Measurements from ENCODE around the gene NUSAP1.
"Not testable (repeated sequence)": the region's sequence is repeated elsewhere in the genome, so short reads cannot be mapped to it uniquely, and the experiment has no call there.

Gene NUSAP1

GRCh38 chr15:41331833-41332193 is 868 bp upstream of the NUSAP1 start:
- DNase-seq (ENCODE audit: low read depth in 2 of 3, low spot score in 1 of 3), result no peak

GRCh38 chr15:41333026-41333562 is 413 bp downstream of the NUSAP1 start:
- DNase-seq (ENCODE audit: low read depth in 2 of 3, low spot score in 1 of 3), result no peak

- no peak for DNase-seq (ENCODE audit: low read depth in 2 of 3, low spot score in 1 of 3)
Measured at GRCh38 chr15:41334293-41335120, 1.8 kb downstream of the NUSAP1 start.

GRCh38 chr15:41336549-41336948 is 3.9 kb downstream of the NUSAP1 start:
- no peak for DNase-seq (ENCODE audit: low read depth in 2 of 3, low spot score in 1 of 3)

GRCh38 chr15:41337047-41337446 is 4.4 kb downstream of the NUSAP1 start:
- no peak for DNase-seq (ENCODE audit: low read depth in 2 of 3, low spot score in 1 of 3)

GRCh38 chr15:41337631-41338522 is 5.2 kb downstream of the NUSAP1 start:
- DNase-seq (ENCODE audit: low read depth in 2 of 3, low spot score in 1 of 3), result no peak

- DNase-seq (ENCODE audit: low read depth in 2 of 3, low spot score in 1 of 3), result no peak
Measured at GRCh38 chr15:41340189-41340695, 7.6 kb downstream of the NUSAP1 start.

GRCh38 chr15:41341519-41341918 is 8.8 kb downstream of the NUSAP1 start:
- DNase-seq (ENCODE audit: low read depth in 2 of 3, low spot score in 1 of 3), result no peak

- no peak for DNase-seq (ENCODE audit: low read depth in 2 of 3, low spot score in 1 of 3)
Measured at GRCh38 chr15:41347236-41347635, 14.6 kb downstream of the NUSAP1 start.

- DNase-seq (ENCODE audit: low read depth in 2 of 3, low spot score in 1 of 3), result no peak
Measured at GRCh38 chr15:41350057-41350717, 17.5 kb downstream of the NUSAP1 start.

- DNase-seq (ENCODE audit: low read depth in 2 of 3, low spot score in 1 of 3), result no peak
Measured at GRCh38 chr15:41354371-41354770, 21.7 kb downstream of the NUSAP1 start.

GRCh38 chr15:41367418-41367817 is 34.7 kb downstream of the NUSAP1 start:
- DNase-seq (ENCODE audit: low read depth in 2 of 3, low spot score in 1 of 3), result no peak

GRCh38 chr15:41377978-41378377 is 45.3 kb downstream of the NUSAP1 start:
- DNase-seq (ENCODE audit: low read depth in 2 of 3, low spot score in 1 of 3), result no peak

- not testable (repeated sequence) for DNase-seq (ENCODE audit: low read depth in 2 of 3, low spot score in 1 of 3)
Measured at GRCh38 chr15:41383974-41384749, 51.5 kb downstream of the NUSAP1 start.

- no peak for DNase-seq (ENCODE audit: low read depth in 2 of 3, low spot score in 1 of 3)
Measured at GRCh38 chr15:41387646-41388045, 55.0 kb downstream of the NUSAP1 start.

- no peak for DNase-seq (ENCODE audit: low read depth in 2 of 3, low spot score in 1 of 3)
Measured at GRCh38 chr15:41392659-41393058, 60.0 kb downstream of the NUSAP1 start.

GRCh38 chr15:41394924-41395323 is 62.2 kb downstream of the NUSAP1 start:
- DNase-seq (ENCODE audit: low read depth in 2 of 3, low spot score in 1 of 3), result no peak

- DNase-seq (ENCODE audit: low read depth in 2 of 3, low spot score in 1 of 3), result no peak
Measured at GRCh38 chr15:41396111-41396510, 63.4 kb downstream of the NUSAP1 start.

GRCh38 chr15:41401904-41402267 is 69.2 kb downstream of the NUSAP1 start:
- DNase-seq (ENCODE audit: low read depth in 2 of 3, low spot score in 1 of 3), result no peak

- DNase-seq (ENCODE audit: low read depth in 2 of 3, low spot score in 1 of 3), result no peak
Measured at GRCh38 chr15:41407341-41407740, 74.7 kb downstream of the NUSAP1 start.

All from stimulated activated CD4-positive, alpha-beta T cell treated with anti-CD3 and anti-CD28 coated beads, Interleukin-12 subunit alpha, Interleukin-12 subunit beta, amount 100 ng/mL, for 48 hours (primary cell).